B cell (primary cell): ENCODE results near the gene MAML2. TPM values are rescaled to one million over a fixed set of nuclear protein-coding genes. Genes with fewer than 3 reads are reported as not detected.

Experiments used
- ATAC-seq: fragments of 200-7000 bp; cut with Tn5 transposase; one replicate; pipeline ENCODE4 v1.10.0; 2021; ENCODE audit warnings: low read depth, mild to moderate bottlenecking, moderate number of reproducible peaks, moderate library complexity
- CTCF ChIA-PET: fragments of 350-600 bp; sonication (Branson Sonifier 250); formaldehyde crosslinking; loops from one replicate; lab custom pipeline; 2021; ENCODE audit warnings: antibody characterized with exemption, inconsistent platforms; lab: Charles Lee
- POLR2A ChIA-PET: fragments of 350-600 bp; sonication (Branson Sonifier 250); formaldehyde crosslinking; loops from one replicate; lab custom pipeline; 2021; ENCODE audit warnings: antibody characterized with exemption; lab: Charles Lee
- DNase-seq: peaks from one replicate; pipeline ENCODE4 v3.0.0; 2013
- H2AFZ ChIP-seq: 2 replicates; pipeline ENCODE4 v1.6.1; 2012; ENCODE audit warnings: mild to moderate bottlenecking, low read depth, low read length; ENCODE audit not compliant: insufficient read depth, poor library complexity, severe bottlenecking
- H3K27ac ChIP-seq, 2 donors: 1 replicate in 1 of 2; 2 replicates in 1 of 2; pipeline ENCODE4 v1.5.1; 2012 to 2013; ENCODE audit warnings: low read length in 2 of 2, mild to moderate bottlenecking in 2 of 2, moderate library complexity in 1 of 2
- H3K27me3 ChIP-seq, 4 experiments: fragments of 200-600 bp in 1 of 4; sonication (generic) in 1 of 4; replicated peaks in 1 of 4; 1 replicate in 2 of 4; 2 replicates in 2 of 4; pipeline versions ENCODE4 v1.6.1 to v1.7.0; 2013 to 2016; ENCODE audit warnings: low read length in 3 of 4, mild to moderate bottlenecking in 2 of 4, mixed read lengths in 1 of 4, moderate library complexity in 1 of 4; ENCODE audit not compliant: insufficient read depth in 4 of 4, control insufficient read depth in 3 of 4; ENCODE audit errors: control extremely low read depth in 1 of 4
- H3K36me3 ChIP-seq, 2 experiments: replicated peaks in 1 of 2; 1 replicate in 1 of 2; 2 replicates in 1 of 2; pipeline versions ENCODE4 v1.6.1 to v1.7.1; 2013; ENCODE audit warnings: low read length in 1 of 2; ENCODE audit not compliant: insufficient read depth in 2 of 2, control insufficient read depth in 1 of 2; ENCODE audit errors: control extremely low read depth in 1 of 2, extremely low read depth in 1 of 2
- H3K4me1 ChIP-seq, 2 donors: fragments of 200-600 bp in 1 of 2; sonication (generic) in 1 of 2; 1 replicate in 1 of 2; 2 replicates in 1 of 2; pipeline versions ENCODE4 v1.5.1 to v1.6.1; 2013 to 2017; ENCODE audit warnings: low read length in 2 of 2; ENCODE audit not compliant: control insufficient read depth in 2 of 2, insufficient read depth in 2 of 2
- H3K4me2 ChIP-seq: replicated peaks from 2 replicates; pipeline ENCODE3; 2012; ENCODE audit warnings: mild to moderate bottlenecking, low read depth, low read length; ENCODE audit not compliant: poor library complexity, severe bottlenecking
- H3K4me3 ChIP-seq, 5 experiments: fragments of 200-600 bp in 1 of 5; sonication (generic) in 1 of 5; 1 replicate in 3 of 5; 2 replicates in 2 of 5; pipeline versions ENCODE4 v1.5.1 to v1.7.0; 2011 to 2016; ENCODE audit warnings: low read length in 4 of 5, mild to moderate bottlenecking in 4 of 5, low read depth in 2 of 5, control low read depth in 1 of 5, moderate library complexity in 1 of 5; ENCODE audit not compliant: insufficient read depth in 1 of 5; ENCODE audit errors: control extremely low read depth in 1 of 5, extremely low read depth in 1 of 5
- H3K79me2 ChIP-seq: fragments of 200-600 bp; sonication (generic); one replicate; pipeline ENCODE4 v1.6.0; 2016; ENCODE audit warnings: low read length; ENCODE audit not compliant: control insufficient read depth, insufficient read depth
- H3K9ac ChIP-seq: fragments of 200-600 bp; sonication (generic); 2 replicates; pipeline ENCODE4 v1.6.1; 2017; ENCODE audit warnings: mild to moderate bottlenecking, low read length, moderate library complexity
- H3K9me3 ChIP-seq, 3 donors: one replicate each; pipeline versions ENCODE4 v1.6.1 to v1.7.1; 2013; ENCODE audit warnings: low read length in 2 of 3; ENCODE audit not compliant: control insufficient read depth in 2 of 3, insufficient read depth in 1 of 3; ENCODE audit errors: control extremely low read depth in 1 of 3
- H4K20me1 ChIP-seq: 2 replicates; pipeline ENCODE4 v1.6.0; 2012; ENCODE audit warnings: mild to moderate bottlenecking, low read length; ENCODE audit not compliant: insufficient read depth, control insufficient read depth, poor library complexity, severe bottlenecking
- H3K27ac Mint-ChIP-seq: one replicate; pipeline ENCODE4 v1.8.0; 2021; ENCODE audit warnings: mixed read lengths
- H3K27me3 Mint-ChIP-seq: one replicate; pipeline ENCODE4 v1.8.0; 2021; ENCODE audit warnings: mixed read lengths
- H3K4me1 Mint-ChIP-seq: one replicate; pipeline ENCODE4 v1.8.0; 2021; ENCODE audit warnings: mixed read lengths
- H3K4me3 Mint-ChIP-seq: one replicate; pipeline ENCODE4 v1.8.0; 2021; ENCODE audit warnings: mixed read lengths
- H3K9me3 Mint-ChIP-seq: one replicate; pipeline ENCODE4 v1.8.0; 2022; ENCODE audit warnings: mixed read lengths; ENCODE audit not compliant: insufficient read depth
- EZH2 ChIP-seq: IDR thresholded peaks from 2 replicates; pipeline ENCODE4 v1.6.1; 2012; ENCODE audit warnings: borderline replicate concordance, low read depth, mild to moderate bottlenecking, moderate library complexity, low read length; ENCODE audit not compliant: insufficient read depth, poor library complexity, severe bottlenecking
- WGBS: methylation state at CpG from one replicate; pipeline ENCODE4 v1.1.5; 2013; ENCODE audit warnings: missing lambda C conversion rate; ENCODE audit not compliant: insufficient coverage; 5-methylcytosine and 5-hydroxymethylcytosine counted together
- intact Hi-C: fragments of 100-400 bp; cut with micrococcal nuclease; formaldehyde crosslinking; loops from one replicate; pipeline ENCODE4 v1.10.0; 2022
- polyA plus RNA-seq: library from polyadenylated mRNA; depleted of rRNA; stranded (reverse); fragments of >200 nt; gene quantifications from 2 replicates; pipeline ENCODE4 v1.2.3, GENCODE V29; 2012
- total RNA-seq, 2 donors: library from RNA; stranded (reverse); fragments of 120-200 nt in 1 of 2; gene quantifications; 1 replicate in 1 of 2; 2 replicates in 1 of 2; pipeline versions ENCODE4 v1.2.3 to v1.2.4, GENCODE V29; 2013 to 2022
- TF ChIP-seq, protein P1 (sequence below): fragments of 200-600 bp; IDR thresholded peaks from one replicate; pipeline ENCODE4 v1.8.0; 2022; ENCODE audit warnings: antibody characterized with exemption, mild to moderate bottlenecking

The MAML2 gene
- total and polyA plus RNA-seq, 2 donors (not counting 1 experiment from before 2014, with no cell fraction given) = 10.7 to 26.4 TPM

DNA sequence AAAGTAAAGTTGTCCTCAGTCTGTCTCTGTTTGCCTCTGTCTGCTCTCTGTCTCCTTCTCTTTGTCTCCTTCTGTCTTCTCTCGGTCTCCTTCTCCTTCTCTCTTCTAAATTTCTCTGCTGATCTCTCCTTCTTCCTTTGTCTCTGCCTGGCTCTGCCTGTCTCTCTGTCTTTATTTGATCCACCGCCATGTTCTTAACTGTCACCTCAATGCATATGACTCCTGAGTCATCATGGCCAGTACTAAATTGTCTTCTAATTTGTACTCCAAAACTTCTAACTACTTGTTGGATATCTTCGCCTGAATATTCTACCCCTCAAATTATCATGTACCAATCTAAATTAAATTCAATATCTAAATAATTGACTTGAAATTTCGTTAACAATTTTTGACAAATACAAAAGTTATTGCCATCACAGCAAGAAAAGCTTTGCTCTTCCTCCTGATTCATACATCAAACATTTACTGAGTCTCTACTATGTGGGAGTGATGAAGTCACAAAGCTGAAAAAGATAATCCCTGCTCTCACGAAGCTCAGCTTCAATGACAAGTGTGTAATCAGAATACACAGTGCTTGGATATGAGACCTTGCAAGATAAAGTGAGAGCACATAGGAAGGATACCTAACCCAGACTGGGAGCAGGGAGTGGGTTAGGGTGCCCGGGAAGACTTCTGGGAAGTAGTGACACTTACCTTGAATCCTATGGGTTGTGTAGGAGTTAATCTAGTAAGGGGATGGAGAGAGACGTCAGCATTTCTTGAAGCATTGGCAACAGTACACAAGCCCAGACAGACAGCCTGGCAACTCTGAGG lies 193.0 kb downstream of the MAML2 start:
- no peak for ATAC-seq
- peaks cover 7% of the 10 kb centered on the region for H3K4me1 Mint-ChIP-seq

More for the DNA sequence above, 193.0 kb downstream of the MAML2 start:
- Histone ChIP-seq H3K4me1 (no peaks in the 10 kb centered on the region), H3K9ac (no peak overlapping the region), H3K27ac (no peak overlapping the region), H2AFZ (no peak overlapping the region), H3K9me3 (no peaks in the 10 kb centered on the region), H3K79me2 (no peaks in the 10 kb centered on the region), H3K36me3 (peaks cover 0 to 6% of the 10 kb centered on the region in 2 experiments), H3K27me3 (no peaks in the 10 kb centered on the region), H3K4me2 (no peak overlapping the region), H3K4me3 (no peak overlapping the region), H4K20me1 (no peaks in the 10 kb centered on the region)
- no peak for DNase-seq
- Mint-ChIP-seq H3K4me3 (no peak overlapping the region), H3K27ac (no peak overlapping the region), H3K27me3 (no peaks in the 10 kb centered on the region), H3K9me3 (no peaks in the 10 kb centered on the region)
- POLR2A ChIA-PET = interaction anchor here (0.7 kb wide), 1 partner anchor 18 kb away, joined by 3 read pairs; no protein-coding TSS in a partner anchor
- no peak for TF ChIP-seq EZH2
- TF ChIP-seq, protein P1, sequence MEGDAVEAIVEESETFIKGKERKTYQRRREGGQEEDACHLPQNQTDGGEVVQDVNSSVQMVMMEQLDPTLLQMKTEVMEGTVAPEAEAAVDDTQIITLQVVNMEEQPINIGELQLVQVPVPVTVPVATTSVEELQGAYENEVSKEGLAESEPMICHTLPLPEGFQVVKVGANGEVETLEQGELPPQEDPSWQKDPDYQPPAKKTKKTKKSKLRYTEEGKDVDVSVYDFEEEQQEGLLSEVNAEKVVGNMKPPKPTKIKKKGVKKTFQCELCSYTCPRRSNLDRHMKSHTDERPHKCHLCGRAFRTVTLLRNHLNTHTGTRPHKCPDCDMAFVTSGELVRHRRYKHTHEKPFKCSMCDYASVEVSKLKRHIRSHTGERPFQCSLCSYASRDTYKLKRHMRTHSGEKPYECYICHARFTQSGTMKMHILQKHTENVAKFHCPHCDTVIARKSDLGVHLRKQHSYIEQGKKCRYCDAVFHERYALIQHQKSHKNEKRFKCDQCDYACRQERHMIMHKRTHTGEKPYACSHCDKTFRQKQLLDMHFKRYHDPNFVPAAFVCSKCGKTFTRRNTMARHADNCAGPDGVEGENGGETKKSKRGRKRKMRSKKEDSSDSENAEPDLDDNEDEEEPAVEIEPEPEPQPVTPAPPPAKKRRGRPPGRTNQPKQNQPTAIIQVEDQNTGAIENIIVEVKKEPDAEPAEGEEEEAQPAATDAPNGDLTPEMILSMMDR = no peak
- CTCF ChIA-PET = interaction anchor here (0.7 kb wide), 1 partner anchor 253 kb away, joined by 3 read pairs; no protein-coding TSS in a partner anchor
- WGBS = 97% methylated on average over 5 of the region's 7 CpGs
- intact Hi-C loops = no loop called here
